H9 (cell line): Measurements from ENCODE around the gene FAM76A. TPM values are rescaled to one million over a fixed set of nuclear protein-coding genes. Genes with fewer than 3 reads are reported as not detected.

Experiments
- DNase-seq: peaks from one replicate; pipeline ENCODE4 v3.0.0-alpha.2; 2017
- H2AFZ ChIP-seq: one replicate; pipeline ENCODE4 v1.6.1; 2013; ENCODE audit warnings: mild to moderate bottlenecking, low read length, control low read depth, moderate library complexity
- H2AK5ac ChIP-seq: 2 replicates; pipeline ENCODE4 v1.6.1; 2013; ENCODE audit warnings: low read length, control low read depth, mixed read lengths; ENCODE audit not compliant: insufficient read length
- H2BK120ac ChIP-seq: one replicate; pipeline ENCODE4 v1.6.1; 2013; ENCODE audit warnings: low read depth, mild to moderate bottlenecking, low read length, control low read depth, inconsistent platforms; ENCODE audit not compliant: poor library complexity, severe bottlenecking
- H2BK12ac ChIP-seq: 2 replicates; pipeline ENCODE4 v1.6.1; 2013; ENCODE audit warnings: low read length, control low read depth, mixed read lengths, low read depth; ENCODE audit not compliant: insufficient read length
- H2BK15ac ChIP-seq: 2 replicates; pipeline ENCODE4 v1.6.1; 2013; ENCODE audit warnings: low read depth, low read length, control low read depth
- H2BK20ac ChIP-seq: one replicate; pipeline ENCODE4 v1.6.1; 2013; ENCODE audit warnings: low read depth, mild to moderate bottlenecking, low read length, control low read depth, inconsistent platforms; ENCODE audit not compliant: poor library complexity, severe bottlenecking
- H2BK5ac ChIP-seq: 2 replicates; pipeline ENCODE4 v1.6.1; 2013; ENCODE audit warnings: low read length, control low read depth, mixed read lengths; ENCODE audit not compliant: insufficient read length
- H3K14ac ChIP-seq: 2 replicates; pipeline ENCODE4 v1.6.1; 2013; ENCODE audit warnings: low read length, control low read depth; ENCODE audit not compliant: insufficient read depth
- H3K18ac ChIP-seq: 2 replicates; pipeline ENCODE4 v1.6.1; 2013; ENCODE audit warnings: low read depth, mild to moderate bottlenecking, mixed read lengths, low read length, control low read depth; ENCODE audit not compliant: insufficient read length
- H3K23ac ChIP-seq: 2 replicates; pipeline ENCODE4 v1.6.1; 2013; ENCODE audit warnings: low read length, control low read depth, mixed read lengths, low read depth; ENCODE audit not compliant: insufficient read length
- H3K23me2 ChIP-seq: 2 replicates; pipeline ENCODE4 v1.6.1; 2013; ENCODE audit warnings: low read depth, mild to moderate bottlenecking, mixed read lengths, low read length, control low read depth; ENCODE audit not compliant: insufficient read length, poor library complexity, severe bottlenecking
- H3K27ac ChIP-seq: 2 replicates; pipeline ENCODE4 v1.5.1; 2013; ENCODE audit warnings: low read length, control low read depth, mixed read lengths, low read depth; ENCODE audit not compliant: insufficient read length
- H3K27me3 ChIP-seq: 2 replicates; pipeline ENCODE4 v1.6.1; 2013; ENCODE audit warnings: low read length, control low read depth, inconsistent platforms; ENCODE audit not compliant: insufficient read depth
- H3K4ac ChIP-seq: 2 replicates; pipeline ENCODE4 v1.6.1; 2013; ENCODE audit warnings: low read depth, mild to moderate bottlenecking, control low read depth, inconsistent platforms, low read length, moderate library complexity
- H3K4me1 ChIP-seq: 2 replicates; pipeline ENCODE4 v1.6.1; 2013; ENCODE audit warnings: low read length, control low read depth, inconsistent platforms; ENCODE audit not compliant: insufficient read depth
- H3K4me2 ChIP-seq: 2 replicates; pipeline ENCODE4 v1.6.1; 2013; ENCODE audit warnings: low read length, control low read depth, mixed read lengths; ENCODE audit not compliant: insufficient read length, insufficient read depth
- H3K56ac ChIP-seq: 2 replicates; pipeline ENCODE4 v1.6.1; 2013; ENCODE audit warnings: low read depth, mild to moderate bottlenecking, mixed read lengths, low read length, control low read depth; ENCODE audit not compliant: insufficient read length
- H3K79me1 ChIP-seq: 2 replicates; pipeline ENCODE4 v1.6.1; 2013; ENCODE audit warnings: low read depth, mild to moderate bottlenecking, moderate library complexity, low read length, control low read depth, inconsistent platforms; ENCODE audit not compliant: insufficient read depth, poor library complexity, severe bottlenecking
- H3K79me2 ChIP-seq: 2 replicates; pipeline ENCODE4 v1.6.1; 2013; ENCODE audit warnings: low read length, control low read depth, inconsistent platforms; ENCODE audit not compliant: insufficient read depth
- H3K9ac ChIP-seq: 2 replicates; pipeline ENCODE4 v1.6.1; 2013; ENCODE audit warnings: low read length, control low read depth, mixed read lengths; ENCODE audit not compliant: insufficient read length; ENCODE audit errors: extremely low read depth
- H3K9me3 ChIP-seq: one replicate; pipeline ENCODE4 v1.6.1; 2013; ENCODE audit warnings: low read depth, low read length, inconsistent platforms; ENCODE audit not compliant: control insufficient read depth
- H3T11ph ChIP-seq: one replicate; pipeline ENCODE4 v1.6.1; 2013; ENCODE audit warnings: mild to moderate bottlenecking, low read length, control low read depth, inconsistent platforms
- H4K20me1 ChIP-seq: one replicate; pipeline ENCODE4 v1.6.1; 2013; ENCODE audit not compliant: control insufficient read depth, insufficient read length, insufficient read depth
- H4K5ac ChIP-seq: 2 replicates; pipeline ENCODE4 v1.6.1; 2013; ENCODE audit warnings: low read depth, mild to moderate bottlenecking, mixed read lengths, low read length, control low read depth; ENCODE audit not compliant: insufficient read length
- H4K8ac ChIP-seq: replicated peaks from 2 replicates; pipeline ENCODE4 v1.6.1; 2013; ENCODE audit warnings: low read length, control low read depth, mixed read lengths, low read depth; ENCODE audit not compliant: insufficient read length
- H4K91ac ChIP-seq: 2 replicates; pipeline ENCODE4 v1.6.1; 2013; ENCODE audit warnings: low read depth, mild to moderate bottlenecking, moderate library complexity, mixed read lengths, low read length, control low read depth; ENCODE audit not compliant: insufficient read length
- H3K27ac Mint-ChIP-seq, 3 experiments: 2 replicates in 2 of 3; 3 replicates in 1 of 3; pipeline ENCODE4 v1.8.0; 2020 to 2021; ENCODE audit warnings: mixed read lengths in 3 of 3, mild to moderate bottlenecking in 1 of 3, moderate library complexity in 1 of 3
- H3K27me3 Mint-ChIP-seq: 2 replicates; pipeline ENCODE4 v1.8.0; 2021; ENCODE audit warnings: low read depth, mild to moderate bottlenecking, moderate library complexity, mixed read lengths
- H3K36me3 Mint-ChIP-seq, 3 experiments: 2 replicates in 2 of 3; 3 replicates in 1 of 3; pipeline ENCODE4 v1.8.0; 2020 to 2021; ENCODE audit warnings: low read depth in 3 of 3, mixed read lengths in 3 of 3; ENCODE audit not compliant: insufficient read depth in 1 of 3
- H3K4me1 Mint-ChIP-seq, 2 experiments: 2 replicates each; pipeline ENCODE4 v1.8.0; 2020; ENCODE audit warnings: mixed read lengths in 2 of 2
- H3K4me3 Mint-ChIP-seq, 2 experiments: 2 replicates in 1 of 2; 3 replicates in 1 of 2; pipeline ENCODE4 v1.8.0; 2020 to 2021; ENCODE audit warnings: mild to moderate bottlenecking in 2 of 2, mixed read lengths in 2 of 2, moderate library complexity in 1 of 2
- H3K9me3 Mint-ChIP-seq, 2 experiments: 2 replicates in 1 of 2; 3 replicates in 1 of 2; pipeline ENCODE4 v1.8.0; 2020; ENCODE audit warnings: mild to moderate bottlenecking in 2 of 2, mixed read lengths in 2 of 2, moderate library complexity in 1 of 2
- CTCF ChIP-seq: fragments of 200-600 bp; sonication (generic); conservative IDR thresholded peaks from 3 replicates; pipeline ENCODE4 v1.8.0; 2021; ENCODE audit warnings: antibody characterized with exemption, mild to moderate bottlenecking
- WGBS: extraction: QIAGEN DNeasy Blood & Tissue Kit; methylation state at CpG from one replicate; pipeline ENCODE4 v1.1.7; 2013; ENCODE audit warnings: missing lambda C conversion rate, low lambda C conversion rate, mixed read lengths; ENCODE audit not compliant: insufficient read length; ENCODE audit errors: extremely low coverage; 5-methylcytosine and 5-hydroxymethylcytosine counted together
- total RNA-seq: library from RNA; stranded (reverse); gene quantifications from 2 replicates; pipeline ENCODE4 v1.2.1, GENCODE V29; 2021

The FAM76A gene
- total RNA-seq, 1 experiment from 2014 or later = 10.6 TPM

GRCh38 chr1:27795601-27796000, 69.8 kb downstream of the FAM76A start:
- Mint-ChIP-seq H3K36me3 (peaks cover 0 to 25% (median 13%) of the 10 kb centered on the region in 3 experiments; a peak in 3 of 7 replicates), H3K27me3 (no peaks in the 10 kb centered on the region), H3K4me3 (no peak overlapping the region), H3K4me1 (no peaks in the 10 kb centered on the region), H3K9me3 (no peaks in the 10 kb centered on the region), H3K27ac (no peak overlapping the region)
- H3K23me2 ChIP-seq = no peaks in the 10 kb centered on the region
- no peak for DNase-seq
- no peaks in the 10 kb centered on the region for H3K27me3 ChIP-seq
- no peak overlapping the region for H3K4me2 ChIP-seq
- no peak overlapping the region for H2BK15ac ChIP-seq
- no peak overlapping the region for H2BK120ac ChIP-seq
- no peak overlapping the region for H3K14ac ChIP-seq
- H3T11ph ChIP-seq = no peak overlapping the region
- H2BK5ac ChIP-seq = no peak overlapping the region
- no peak for TF ChIP-seq CTCF
- no peak overlapping the region for H2AK5ac ChIP-seq
- H4K91ac ChIP-seq = no peak overlapping the region
- H4K8ac ChIP-seq = no peak overlapping the region
- H2AFZ ChIP-seq = no peak overlapping the region
- H3K23ac ChIP-seq = no peak overlapping the region
- no peak overlapping the region for H3K56ac ChIP-seq
- H3K4ac ChIP-seq = no peak overlapping the region
- H2BK12ac ChIP-seq = no peak overlapping the region
- no peaks in the 10 kb centered on the region for H3K79me1 ChIP-seq
- no CpG with 5 or more reads among the region's 1 CpG for WGBS
- H4K20me1 ChIP-seq = no peaks in the 10 kb centered on the region
- no peak overlapping the region for H2BK20ac ChIP-seq
- H3K27ac ChIP-seq = no peak overlapping the region
- H3K4me1 ChIP-seq = no peaks in the 10 kb centered on the region
- H3K9ac ChIP-seq = no peak overlapping the region
- H3K79me2 ChIP-seq = no peaks in the 10 kb centered on the region
- no peak overlapping the region for H3K18ac ChIP-seq
- no peak overlapping the region for H4K5ac ChIP-seq
- H3K9me3 ChIP-seq = no peaks in the 10 kb centered on the region
